Measurements from ENCODE around the gene KLRF1.

The KLRF1 gene

GRCh38 chr12:9810671-9811070, 16.6 kb upstream of the KLRF1 start:
- Histone ChIP-seq H3K4ac (ENCODE audit: low read depth, low read length) (no peak overlapping the region), H3K23ac (ENCODE audit: low read length) (no peak overlapping the region), H2BK15ac (replicated peaks; ENCODE audit: low read depth) (no peak overlapping the region), H4K8ac (ENCODE audit: low read depth, low read length) (no peak overlapping the region), H2AK5ac (ENCODE audit: low read length) (no peak overlapping the region), H3K4me2 (ENCODE audit: low read length) (no peak overlapping the region), H3K27ac (ENCODE audit: low read depth, low read length) (no peak overlapping the region), H3K27me3 (ENCODE audit: insufficient read depth, low read length, poor library complexity) (no peaks in the 10 kb centered on the region), H2BK120ac (ENCODE audit: low read depth, low read length) (no peak overlapping the region), H2BK5ac (ENCODE audit: low read length) (no peak overlapping the region), H3K36me3 (ENCODE audit: control insufficient read depth, insufficient read depth, low read length) (no peaks in the 10 kb centered on the region), H3K79me1 (ENCODE audit: low read length) (no peaks in the 10 kb centered on the region), H3K56ac (ENCODE audit: low read length) (no peak overlapping the region), H3K9ac (ENCODE audit: low read length) (no peak overlapping the region), H3K79me2 (ENCODE audit: control insufficient read depth, insufficient read depth, low read length) (no peaks in the 10 kb centered on the region), H3K4me1 (ENCODE audit: control insufficient read depth, low read depth, low read length) (no peaks in the 10 kb centered on the region), H3K4me3 (ENCODE audit: low read length) (no peak overlapping the region), H3K18ac (ENCODE audit: low read length) (no peak overlapping the region), H4K5ac (ENCODE audit: low read length) (no peak overlapping the region)
- whole genome bisulfite sequencing (ENCODE audit: extremely low coverage, insufficient coverage, low lambda C conversion rate): no CpG with 5 or more reads among the region's 2 CpGs
- DNase-seq: no peak

GRCh38 chr12:9811621-9812020, 15.7 kb upstream of the KLRF1 start:
- no peak overlapping the region for H4K8ac ChIP-seq (ENCODE audit: low read depth, low read length)
- no peak overlapping the region for H2AK5ac ChIP-seq (ENCODE audit: low read length)
- no peak overlapping the region for H3K4me2 ChIP-seq (ENCODE audit: low read length)
- no peak overlapping the region for H3K4ac ChIP-seq (ENCODE audit: low read depth, low read length)
- H3K18ac ChIP-seq (ENCODE audit: low read length): no peak overlapping the region
- no CpG with 5 or more reads among the region's 5 CpGs for WGBS (ENCODE audit: extremely low coverage, insufficient coverage, low lambda C conversion rate)
- no peaks in the 10 kb centered on the region for H3K27me3 ChIP-seq (ENCODE audit: insufficient read depth, low read length, poor library complexity)
- H3K79me2 ChIP-seq (ENCODE audit: control insufficient read depth, insufficient read depth, low read length): no peaks in the 10 kb centered on the region
- no peak overlapping the region for H4K5ac ChIP-seq (ENCODE audit: low read length)
- H2BK5ac ChIP-seq (ENCODE audit: low read length): no peak overlapping the region
- no peaks in the 10 kb centered on the region for H3K79me1 ChIP-seq (ENCODE audit: low read length)
- no peak overlapping the region for H2BK120ac ChIP-seq (ENCODE audit: low read depth, low read length)
- no peak overlapping the region for H3K23ac ChIP-seq (ENCODE audit: low read length)
- no peak overlapping the region for H2BK15ac ChIP-seq (replicated peaks; ENCODE audit: low read depth)
- no peak overlapping the region for H3K56ac ChIP-seq (ENCODE audit: low read length)
- DNase-seq: no peak
- no peak overlapping the region for H3K9ac ChIP-seq (ENCODE audit: low read length)
- H3K4me1 ChIP-seq (ENCODE audit: control insufficient read depth, low read depth, low read length): no peaks in the 10 kb centered on the region
- H3K4me3 ChIP-seq (ENCODE audit: low read length): no peak overlapping the region
- no peak overlapping the region for H3K27ac ChIP-seq (ENCODE audit: low read depth, low read length)
- H3K36me3 ChIP-seq (ENCODE audit: control insufficient read depth, insufficient read depth, low read length): no peaks in the 10 kb centered on the region

DNA sequence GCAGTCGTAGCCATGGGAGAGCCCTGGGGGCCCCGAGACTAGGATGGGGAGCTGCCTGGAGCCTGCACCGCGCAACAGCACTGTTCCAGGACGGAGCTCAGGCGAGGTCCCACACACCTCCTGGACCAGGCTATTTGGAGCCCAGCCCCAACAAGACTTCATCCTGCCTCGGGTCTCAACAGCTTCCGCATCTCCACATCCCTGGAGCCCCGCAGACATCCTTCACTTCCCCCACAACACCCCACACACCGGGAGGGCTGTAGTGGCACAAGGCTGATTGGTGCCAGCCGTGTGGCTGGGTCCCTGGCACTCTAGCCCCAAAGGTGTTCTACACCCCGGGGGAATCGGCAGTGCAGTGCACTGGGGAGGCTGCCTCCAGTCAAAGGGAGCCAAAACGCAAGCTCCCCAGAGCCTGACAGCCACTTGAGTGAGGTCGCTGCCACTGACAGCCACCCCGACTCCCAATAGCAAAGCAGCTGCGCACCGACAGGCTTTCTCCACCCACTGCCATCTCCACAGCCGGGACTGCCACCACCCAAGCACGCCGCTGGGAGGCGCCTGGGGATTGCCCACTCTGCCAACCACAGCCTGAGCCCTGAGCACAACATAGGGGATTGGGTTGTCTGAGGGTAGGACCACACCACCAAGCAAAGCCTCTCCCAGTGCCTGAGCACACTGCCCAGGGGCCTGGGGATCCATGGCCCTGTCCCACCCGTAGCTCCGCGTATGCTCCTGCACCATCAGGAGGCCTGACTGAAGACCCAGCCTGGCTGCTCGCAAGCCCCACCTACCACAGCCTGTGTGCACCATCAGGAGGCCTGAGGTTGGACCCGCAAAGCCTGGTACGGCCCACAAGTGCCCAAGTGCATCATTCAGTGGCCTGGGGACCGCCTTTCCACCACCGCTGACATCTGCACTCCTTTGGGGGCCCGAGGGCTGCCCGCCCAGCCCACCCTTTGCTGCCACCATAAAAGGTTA, 13.2 kb upstream of the KLRF1 start:
- Histone ChIP-seq H3K9ac (ENCODE audit: low read length) (peak overlapping the region; percentile 20), H3K4me3 (ENCODE audit: low read length) (no peak overlapping the region), H4K5ac (ENCODE audit: low read length) (no peak overlapping the region), H2BK120ac (ENCODE audit: low read depth, low read length) (no peak overlapping the region), H4K8ac (ENCODE audit: low read depth, low read length) (no peak overlapping the region), H3K4me1 (ENCODE audit: control insufficient read depth, low read depth, low read length) (no peaks in the 10 kb centered on the region), H3K56ac (ENCODE audit: low read length) (peak overlapping the region; percentile 78), H3K36me3 (ENCODE audit: control insufficient read depth, insufficient read depth, low read length) (no peaks in the 10 kb centered on the region), H2AK5ac (ENCODE audit: low read length) (no peak overlapping the region), H3K4me2 (ENCODE audit: low read length) (peak overlapping the region; percentile 58), H3K79me1 (ENCODE audit: low read length) (no peaks in the 10 kb centered on the region), H2BK5ac (ENCODE audit: low read length) (no peak overlapping the region), H2BK15ac (replicated peaks; ENCODE audit: low read depth) (no peak overlapping the region), H3K27me3 (ENCODE audit: insufficient read depth, low read length, poor library complexity) (no peaks in the 10 kb centered on the region), H3K27ac (ENCODE audit: low read depth, low read length) (no peak overlapping the region), H3K4ac (ENCODE audit: low read depth, low read length) (no peak overlapping the region), H3K23ac (ENCODE audit: low read length) (no peak overlapping the region), H3K79me2 (ENCODE audit: control insufficient read depth, insufficient read depth, low read length) (no peaks in the 10 kb centered on the region), H3K18ac (ENCODE audit: low read length) (no peak overlapping the region)
- DNase-seq: peak; percentile 84
- WGBS (ENCODE audit: extremely low coverage, insufficient coverage, low lambda C conversion rate): no CpG with 5 or more reads among the region's 32 CpGs

DNA sequence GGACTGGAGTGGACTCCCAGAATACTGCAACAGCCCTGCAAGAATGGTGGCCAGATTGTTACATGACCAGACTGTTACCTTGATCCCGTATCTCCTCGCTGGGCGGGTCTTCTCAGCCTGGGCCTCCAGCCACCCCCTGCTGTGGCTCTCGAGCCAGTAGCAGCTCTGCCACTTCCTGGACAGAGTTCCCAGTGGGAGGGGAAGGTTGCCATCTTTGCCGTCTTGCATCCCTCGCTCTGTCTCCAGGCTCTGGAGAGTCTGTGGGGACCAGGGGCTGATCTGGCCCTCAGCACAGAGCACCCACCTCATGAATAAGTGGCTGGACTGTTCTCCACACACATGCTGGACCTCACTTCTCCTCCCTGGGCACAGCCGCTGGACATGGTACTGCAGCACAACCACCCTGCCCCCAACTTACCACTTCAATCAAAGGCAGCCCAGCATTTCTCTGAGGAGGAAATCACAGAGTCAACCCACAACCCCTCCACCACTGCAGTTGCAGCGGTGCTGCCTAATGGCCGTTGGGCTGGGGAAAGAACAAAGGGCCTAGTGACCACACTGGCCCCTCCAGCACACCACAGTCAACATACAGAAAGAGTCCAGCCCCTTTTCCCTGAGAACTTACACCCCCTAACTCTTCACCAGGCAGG, 6.9 kb upstream of the KLRF1 start:
- H3K4me3 ChIP-seq (ENCODE audit: low read length): no peak overlapping the region
- no peak overlapping the region for H4K5ac ChIP-seq (ENCODE audit: low read length)
- DNase-seq: no peak
- H3K56ac ChIP-seq (ENCODE audit: low read length): no peak overlapping the region
- no peak overlapping the region for H3K4me2 ChIP-seq (ENCODE audit: low read length)
- H3K4ac ChIP-seq (ENCODE audit: low read depth, low read length): no peak overlapping the region
- H3K23ac ChIP-seq (ENCODE audit: low read length): no peak overlapping the region
- H3K4me1 ChIP-seq (ENCODE audit: control insufficient read depth, low read depth, low read length): no peaks in the 10 kb centered on the region
- no peak overlapping the region for H3K27ac ChIP-seq (ENCODE audit: low read depth, low read length)
- H3K9ac ChIP-seq (ENCODE audit: low read length): no peak overlapping the region
- H2BK15ac ChIP-seq (replicated peaks; ENCODE audit: low read depth): no peak overlapping the region
- no peak overlapping the region for H3K18ac ChIP-seq (ENCODE audit: low read length)
- H3K27me3 ChIP-seq (ENCODE audit: insufficient read depth, low read length, poor library complexity): no peaks in the 10 kb centered on the region
- H3K36me3 ChIP-seq (ENCODE audit: control insufficient read depth, insufficient read depth, low read length): no peaks in the 10 kb centered on the region
- no peaks in the 10 kb centered on the region for H3K79me1 ChIP-seq (ENCODE audit: low read length)
- no peak overlapping the region for H4K8ac ChIP-seq (ENCODE audit: low read depth, low read length)
- H2BK120ac ChIP-seq (ENCODE audit: low read depth, low read length): no peak overlapping the region
- WGBS (ENCODE audit: extremely low coverage, insufficient coverage, low lambda C conversion rate): no CpG with 5 or more reads among the region's 9 CpGs
- H2BK5ac ChIP-seq (ENCODE audit: low read length): no peak overlapping the region
- H3K79me2 ChIP-seq (ENCODE audit: control insufficient read depth, insufficient read depth, low read length): no peaks in the 10 kb centered on the region
- no peak overlapping the region for H2AK5ac ChIP-seq (ENCODE audit: low read length)

DNA sequence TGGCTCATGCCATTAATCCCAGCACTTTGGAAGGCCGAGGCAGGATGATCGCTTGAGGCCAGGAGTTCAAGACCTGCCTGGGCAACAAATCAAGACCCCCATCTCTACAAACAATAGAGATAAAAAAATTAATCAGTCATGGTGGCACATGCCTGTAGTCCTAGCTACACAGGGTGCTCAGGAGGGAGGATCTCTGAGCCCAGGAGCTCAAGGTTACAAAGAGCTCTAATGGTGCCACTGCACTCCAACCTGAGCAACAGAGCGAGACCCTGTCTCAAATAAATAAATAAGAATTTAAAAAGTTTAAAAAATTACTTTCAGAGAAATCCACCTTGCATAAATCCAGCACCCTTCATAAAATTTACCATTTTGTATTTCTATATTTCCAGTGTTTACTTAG, 2.2 kb downstream of the KLRF1 start:
- Histone ChIP-seq H3K27ac (ENCODE audit: low read depth, low read length) (no peak overlapping the region), H3K23ac (ENCODE audit: low read length) (no peak overlapping the region), H3K79me1 (ENCODE audit: low read length) (no peaks in the 10 kb centered on the region), H3K56ac (ENCODE audit: low read length) (no peak overlapping the region), H2AK5ac (ENCODE audit: low read length) (no peak overlapping the region), H3K4ac (ENCODE audit: low read depth, low read length) (no peak overlapping the region), H3K36me3 (ENCODE audit: control insufficient read depth, insufficient read depth, low read length) (no peaks in the 10 kb centered on the region), H4K8ac (ENCODE audit: low read depth, low read length) (no peak overlapping the region), H3K4me1 (ENCODE audit: control insufficient read depth, low read depth, low read length) (no peaks in the 10 kb centered on the region), H3K4me3 (ENCODE audit: low read length) (no peak overlapping the region), H4K5ac (ENCODE audit: low read length) (no peak overlapping the region), H3K9ac (ENCODE audit: low read length) (no peak overlapping the region), H2BK15ac (replicated peaks; ENCODE audit: low read depth) (no peak overlapping the region), H3K4me2 (ENCODE audit: low read length) (no peak overlapping the region), H3K79me2 (ENCODE audit: control insufficient read depth, insufficient read depth, low read length) (no peaks in the 10 kb centered on the region), H2BK120ac (ENCODE audit: low read depth, low read length) (no peak overlapping the region), H3K18ac (ENCODE audit: low read length) (no peak overlapping the region), H2BK5ac (ENCODE audit: low read length) (no peak overlapping the region), H3K27me3 (ENCODE audit: insufficient read depth, low read length, poor library complexity) (no peaks in the 10 kb centered on the region)
- no peak for DNase-seq
- no CpG with 5 or more reads among the region's 3 CpGs for WGBS (ENCODE audit: extremely low coverage, insufficient coverage, low lambda C conversion rate)
